Left ventricle myocardium superior (tissue), 1 donor: ENCODE measurements around the gene ADAMTS4. TPM values are rescaled to one million over a fixed set of nuclear protein-coding genes. Genes with fewer than 3 reads are reported as not detected.

ENCODE experiments used
- ATAC-seq: fragments of 200-7000 bp; cut with Tn5 transposase; one replicate; pipeline ENCODE4 v1.9.1; 2020; ENCODE audit warnings: mild to moderate bottlenecking, moderate library complexity
- DNase-seq: peaks from one replicate; pipeline ENCODE4 v3.0.0-alpha.2; 2020
- intact Hi-C: fragments of 100-400 bp; cut with micrococcal nuclease; formaldehyde crosslinking; loops from one replicate; pipeline ENCODE4 v1.11.0; 2022
- total RNA-seq: library from RNA; stranded (reverse); fragmentation: NEBNext Ultra II Directional; extraction: Animal tissue kit (Norgen Biotek cat#: 25700); gene quantifications from one replicate; pipeline ENCODE4 v1.2.1, GENCODE V29; 2021
- donor health status: DM: no; HTN: yes; CAD: no; lungs with severe emphysema.

The ADAMTS4 gene
- total RNA-seq, 1 donor from 2014 or later, result 7.2 TPM

GRCh38 chr1:161162806-161163205 is 36.0 kb downstream of the ADAMTS4 start:
- ATAC-seq (no peak), DNase-seq (no peak)
- intact Hi-C loops, result no loop called here

GRCh38 chr1:161162052-161162451 is 36.8 kb downstream of the ADAMTS4 start:
- DNase-seq, result no peak

GRCh38 chr1:161161652-161162051 is 37.2 kb downstream of the ADAMTS4 start:
- no peak for DNase-seq
- intact Hi-C loops, result no loop called here
- ATAC-seq, result no peak

More at GRCh38 chr1:161162052-161162451, 36.8 kb downstream of the ADAMTS4 start:
- no peak for ATAC-seq
- intact Hi-C loops, result no loop called here

GRCh38 chr1:161160671-161161145 is 38.1 kb downstream of the ADAMTS4 start:
- no peak for DNase-seq
- intact Hi-C loops, result no loop called here
- ATAC-seq, result no peak

- DNase-seq (no peak), ATAC-seq (no peak)
- intact Hi-C loops, result no loop called here
Observed at GRCh38 chr1:161159913-161160243, 39.0 kb downstream of the ADAMTS4 start.

GRCh38 chr1:161159087-161159912 is 39.6 kb downstream of the ADAMTS4 start, which contains the start of gene USP21:
Gene USP21, plus strand, starts transcription at chr1:161159500. Its CDS starts 1,141 bp downstream, at chr1:161160641.
- peak; percentile 96 for DNase-seq
- peak; percentile 97 for ATAC-seq
- intact Hi-C loops, result no loop called here

- DNase-seq (no peak), ATAC-seq (no peak)
- intact Hi-C loops, result no loop called here
Observed at GRCh38 chr1:161158316-161159010, 40.4 kb downstream of the ADAMTS4 start.

- intact Hi-C loops, result no loop called here
- ATAC-seq, result no peak
Observed at GRCh38 chr1:161157867-161158266, 41.0 kb downstream of the ADAMTS4 start.

GRCh38 chr1:161153682-161154337 is 45.0 kb downstream of the ADAMTS4 start, which contains the start of gene UFC1:
Gene UFC1, plus strand, starts transcription at chr1:161153978. Its CDS starts 20 bp downstream, at chr1:161153998.
- peak; percentile 93 for ATAC-seq
- DNase-seq, result peak; percentile 83
- intact Hi-C loops, result no loop called here

More at GRCh38 chr1:161157867-161158266, 41.0 kb downstream of the ADAMTS4 start:
- no peak for DNase-seq

- ATAC-seq, result no peak
- intact Hi-C loops, result no loop called here
Observed at GRCh38 chr1:161153176-161153575, 45.7 kb downstream of the ADAMTS4 start.

GRCh38 chr1:161145832-161146231 is 53.0 kb downstream of the ADAMTS4 start:
- DNase-seq, result no peak
- ATAC-seq, result no peak
- intact Hi-C loops, result no loop called here

More at GRCh38 chr1:161153176-161153575, 45.7 kb downstream of the ADAMTS4 start:
- no peak for DNase-seq

- ATAC-seq (no peak), DNase-seq (no peak)
- intact Hi-C loops, result no loop called here
Observed at GRCh38 chr1:161140755-161141400, 58.0 kb downstream of the ADAMTS4 start.

- ATAC-seq (no peak), DNase-seq (no peak)
- intact Hi-C loops, result no loop called here
Observed at GRCh38 chr1:161139766-161140165, 59.1 kb downstream of the ADAMTS4 start.

- ATAC-seq (no peak), DNase-seq (no peak)
- intact Hi-C loops, result no loop called here
Observed at GRCh38 chr1:161138431-161138830, 60.4 kb downstream of the ADAMTS4 start.

- intact Hi-C loops, result no loop called here
- DNase-seq (no peak), ATAC-seq (peak; percentile 11)
Observed at GRCh38 chr1:161137881-161138280, 61.0 kb downstream of the ADAMTS4 start.
